NCI-H2171 (cell line): ENCODE measurements around the gene METTL25.

Experiments used
- DNase-seq: peaks from one replicate; lab custom pipeline; 2025; lab: John Stamatoyannopoulos, UW

METTL25 gene

GRCh38 chr12:82406651-82407050 lies 48.3 kb downstream of the METTL25 start:
- DNase-seq = no peak

- no peak for DNase-seq
Measured at GRCh38 chr12:82407481-82407880, 49.2 kb downstream of the METTL25 start.

- no peak for DNase-seq
Measured at GRCh38 chr12:82408844-82409243, 50.5 kb downstream of the METTL25 start.

- no peak for DNase-seq
Measured at GRCh38 chr12:82411546-82412230, 53.4 kb downstream of the METTL25 start.

- DNase-seq = no peak
Measured at GRCh38 chr12:82412246-82412645, 53.9 kb downstream of the METTL25 start.

- no peak for DNase-seq
Measured at GRCh38 chr12:82414044-82414443, 55.7 kb downstream of the METTL25 start.

- no peak for DNase-seq
Measured at GRCh38 chr12:82414926-82415325, 56.6 kb downstream of the METTL25 start.

- no peak for DNase-seq
Measured at GRCh38 chr12:82415402-82415801, 57.1 kb downstream of the METTL25 start.

GRCh38 chr12:82425241-82425640 lies 66.9 kb downstream of the METTL25 start:
- DNase-seq = no peak

GRCh38 chr12:82426081-82426480 lies 67.8 kb downstream of the METTL25 start:
- no peak for DNase-seq

GRCh38 chr12:82426586-82426985 lies 68.3 kb downstream of the METTL25 start:
- no peak for DNase-seq

- DNase-seq = no peak
Measured at GRCh38 chr12:82430541-82431145, 72.3 kb downstream of the METTL25 start.

- DNase-seq = no peak
Measured at GRCh38 chr12:82434392-82434911, 76.1 kb downstream of the METTL25 start.

GRCh38 chr12:82436354-82436753 lies 78.0 kb downstream of the METTL25 start:
- no peak for DNase-seq

GRCh38 chr12:82437744-82438143 lies 79.4 kb downstream of the METTL25 start:
- DNase-seq = no peak

GRCh38 chr12:82438356-82438755 lies 80.0 kb downstream of the METTL25 start:
- no peak for DNase-seq

GRCh38 chr12:82440885-82441284 lies 82.6 kb downstream of the METTL25 start:
- DNase-seq = no peak

- DNase-seq = no peak
Measured at GRCh38 chr12:82448911-82449578, 90.7 kb downstream of the METTL25 start.

GRCh38 chr12:82456633-82457032 lies 98.3 kb downstream of the METTL25 start:
- DNase-seq = no peak

- no peak for DNase-seq
Measured at GRCh38 chr12:82458101-82458500, 99.8 kb downstream of the METTL25 start.

GRCh38 chr12:82461393-82461792 lies 103.1 kb downstream of the METTL25 start:
- DNase-seq = no peak

GRCh38 chr12:82461836-82462235 lies 103.5 kb downstream of the METTL25 start:
- DNase-seq = no peak

- no peak for DNase-seq
Measured at GRCh38 chr12:82468563-82468962, 110.2 kb downstream of the METTL25 start.
